ENCODE results near the gene FANCE.

The FANCE gene

GRCh38 chr6:35486005-35486925 lies 34.1 kb downstream of the FANCE start:
- ATAC-seq (ENCODE audit: low read depth) (peak; percentile 61), DNase-seq (ENCODE audit: low spot score) (peak; percentile 97)
- Histone ChIP-seq H3K27me3 (ENCODE audit: insufficient read depth, poor library complexity, severe bottlenecking) (no peaks in the 10 kb centered on the region), H3K27ac (ENCODE audit: poor library complexity, severe bottlenecking) (peak overlapping the region; percentile 96), H3K4me1 (ENCODE audit: insufficient read depth, poor library complexity, severe bottlenecking) (peaks cover 62% of the 10 kb centered on the region), H3K4me3 (ENCODE audit: severe bottlenecking) (no peak overlapping the region), H3K36me3 (ENCODE audit: low read depth) (peaks cover 26% of the 10 kb centered on the region), H3K9me3 (ENCODE audit: severe bottlenecking) (no peaks in the 10 kb centered on the region)
- no peak for TF ChIP-seq CTCF (IDR thresholded peaks at IDR 0.05; ENCODE audit: poor library complexity, severe bottlenecking)

- Histone ChIP-seq H3K9me3 (ENCODE audit: severe bottlenecking) (no peaks in the 10 kb centered on the region), H3K4me3 (ENCODE audit: severe bottlenecking) (no peak overlapping the region), H3K4me1 (ENCODE audit: insufficient read depth, poor library complexity, severe bottlenecking) (peaks cover 73% of the 10 kb centered on the region), H3K27me3 (ENCODE audit: insufficient read depth, poor library complexity, severe bottlenecking) (no peaks in the 10 kb centered on the region), H3K36me3 (ENCODE audit: low read depth) (peaks cover 18% of the 10 kb centered on the region), H3K27ac (ENCODE audit: poor library complexity, severe bottlenecking) (peak overlapping the region; percentile 96)
- TF ChIP-seq CTCF (IDR thresholded peaks at IDR 0.05; ENCODE audit: poor library complexity, severe bottlenecking) = no peak
- DNase-seq (ENCODE audit: low spot score) (peak; percentile 79), ATAC-seq (ENCODE audit: low read depth) (peak; percentile 43)
Observed at GRCh38 chr6:35487658-35488516, 35.7 kb downstream of the FANCE start.

GRCh38 chr6:35488517-35488862 lies 36.4 kb downstream of the FANCE start:
- peaks cover 15% of the 10 kb centered on the region for H3K36me3 ChIP-seq (ENCODE audit: low read depth)
- H3K4me3 ChIP-seq (ENCODE audit: severe bottlenecking) = no peak overlapping the region
- peaks cover 73% of the 10 kb centered on the region for H3K4me1 ChIP-seq (ENCODE audit: insufficient read depth, poor library complexity, severe bottlenecking)
- TF ChIP-seq CTCF (IDR thresholded peaks at IDR 0.05; ENCODE audit: poor library complexity, severe bottlenecking) = no peak
- no peaks in the 10 kb centered on the region for H3K9me3 ChIP-seq (ENCODE audit: severe bottlenecking)
- no peak for DNase-seq (ENCODE audit: low spot score)
- no peak for ATAC-seq (ENCODE audit: low read depth)
- peak overlapping the region; percentile 96 for H3K27ac ChIP-seq (ENCODE audit: poor library complexity, severe bottlenecking)
- no peaks in the 10 kb centered on the region for H3K27me3 ChIP-seq (ENCODE audit: insufficient read depth, poor library complexity, severe bottlenecking)

GRCh38 chr6:35489066-35489465 lies 36.9 kb downstream of the FANCE start:
- Histone ChIP-seq H3K4me3 (ENCODE audit: severe bottlenecking) (no peak overlapping the region), H3K4me1 (ENCODE audit: insufficient read depth, poor library complexity, severe bottlenecking) (peaks cover 73% of the 10 kb centered on the region), H3K36me3 (ENCODE audit: low read depth) (peaks cover 9% of the 10 kb centered on the region), H3K27ac (ENCODE audit: poor library complexity, severe bottlenecking) (peak overlapping the region; percentile 96), H3K9me3 (ENCODE audit: severe bottlenecking) (no peaks in the 10 kb centered on the region), H3K27me3 (ENCODE audit: insufficient read depth, poor library complexity, severe bottlenecking) (no peaks in the 10 kb centered on the region)
- DNase-seq (ENCODE audit: low spot score) = no peak
- TF ChIP-seq CTCF (IDR thresholded peaks at IDR 0.05; ENCODE audit: poor library complexity, severe bottlenecking) = no peak
- no peak for ATAC-seq (ENCODE audit: low read depth)
